Mesenchymal stem cell (in vitro differentiated cells and primary cell): ENCODE measurements around the gene SLC25A26.
"Not testable (repeated sequence)": the region's sequence is repeated elsewhere in the genome, so short reads cannot be mapped to it uniquely, and the experiment has no call there.

Experiments
- DNase-seq: peaks from one replicate; pipeline ENCODE4 v3.0.0-alpha.2; 2013
- H2AFZ ChIP-seq: one replicate; pipeline ENCODE4 v1.6.1; 2013; ENCODE audit warnings: low read depth, mild to moderate bottlenecking, control low read depth, inconsistent platforms, low read length, moderate library complexity
- H2AK5ac ChIP-seq: 2 replicates; pipeline ENCODE4 v1.6.1; 2013; ENCODE audit warnings: low read length, moderate library complexity, mild to moderate bottlenecking, inconsistent platforms; ENCODE audit not compliant: severe bottlenecking
- H2BK120ac ChIP-seq: one replicate; pipeline ENCODE4 v1.6.1; 2013; ENCODE audit warnings: low read depth, mild to moderate bottlenecking, inconsistent platforms, low read length, moderate library complexity
- H2BK12ac ChIP-seq, 2 experiments: one replicate each; pipeline ENCODE4 v1.6.1; 2013; ENCODE audit warnings: inconsistent platforms in 2 of 2, low read length in 2 of 2, mild to moderate bottlenecking in 2 of 2, moderate library complexity in 2 of 2, control low read depth in 1 of 2
- H2BK15ac ChIP-seq: one replicate; pipeline ENCODE4 v1.6.1; 2013; ENCODE audit warnings: mild to moderate bottlenecking, low read depth, inconsistent platforms; ENCODE audit not compliant: poor library complexity, severe bottlenecking
- H2BK5ac ChIP-seq: 2 replicates; pipeline ENCODE4 v1.6.1; 2013; ENCODE audit warnings: low read depth, mild to moderate bottlenecking, low read length, control low read depth, inconsistent platforms; ENCODE audit not compliant: poor library complexity, severe bottlenecking
- H3K14ac ChIP-seq, 2 experiments: one replicate each; pipeline ENCODE4 v1.6.1; 2013; ENCODE audit warnings: inconsistent platforms in 2 of 2, low read length in 2 of 2, control low read depth in 1 of 2, mild to moderate bottlenecking in 1 of 2, moderate library complexity in 1 of 2
- H3K18ac ChIP-seq, 2 experiments: one replicate each; pipeline ENCODE4 v1.6.1; 2013; ENCODE audit warnings: inconsistent platforms in 2 of 2, low read length in 2 of 2, control low read depth in 1 of 2, low read depth in 1 of 2, mild to moderate bottlenecking in 1 of 2
- H3K23ac ChIP-seq, 2 experiments: one replicate each; pipeline ENCODE4 v1.6.1; 2013; ENCODE audit warnings: inconsistent platforms in 2 of 2, low read length in 2 of 2, mild to moderate bottlenecking in 2 of 2, moderate library complexity in 2 of 2, control low read depth in 1 of 2
- H3K27ac ChIP-seq: 2 replicates; pipeline ENCODE4 v1.5.1; 2013; ENCODE audit warnings: mild to moderate bottlenecking, moderate library complexity, low read length, control low read depth, inconsistent platforms; ENCODE audit not compliant: poor library complexity, severe bottlenecking
- H3K27me3 ChIP-seq, 2 experiments: 2 replicates each; pipeline versions ENCODE4 v1.6.1 to v1.7.0; 2013; ENCODE audit warnings: low read length in 2 of 2, mild to moderate bottlenecking in 2 of 2, moderate library complexity in 2 of 2, control low read depth in 1 of 2, inconsistent platforms in 1 of 2; ENCODE audit not compliant: control insufficient read depth in 1 of 2, insufficient read depth in 1 of 2
- H3K36me3 ChIP-seq, 2 experiments: 2 replicates each; pipeline versions ENCODE4 v1.6.1 to v1.7.0; 2013; ENCODE audit warnings: low read length in 2 of 2, control low read depth in 1 of 2, inconsistent platforms in 1 of 2, low read depth in 1 of 2, mild to moderate bottlenecking in 1 of 2; ENCODE audit not compliant: insufficient read depth in 2 of 2, control insufficient read depth in 1 of 2
- H3K4ac ChIP-seq, 2 experiments: one replicate each; pipeline ENCODE4 v1.6.1; 2013; ENCODE audit warnings: inconsistent platforms in 2 of 2, low read length in 2 of 2, mild to moderate bottlenecking in 2 of 2, moderate library complexity in 2 of 2, control low read depth in 1 of 2, low read depth in 1 of 2
- H3K4me1 ChIP-seq: 2 replicates; pipeline ENCODE4 v1.6.1; 2013; ENCODE audit warnings: low read depth, low read length, control low read depth; ENCODE audit not compliant: control insufficient read depth, insufficient read depth
- H3K4me2 ChIP-seq: 2 replicates; pipeline ENCODE4 v1.6.1; 2013; ENCODE audit warnings: low read length, mild to moderate bottlenecking, inconsistent platforms; ENCODE audit not compliant: poor library complexity, severe bottlenecking
- H3K4me3 ChIP-seq, 2 experiments: 2 replicates each; pipeline versions ENCODE4 v1.5.1 to v1.7.0; 2013; ENCODE audit warnings: low read length in 2 of 2, mild to moderate bottlenecking in 2 of 2, control low read depth in 1 of 2, low read depth in 1 of 2; ENCODE audit not compliant: insufficient read depth in 1 of 2
- H3K79me1 ChIP-seq: replicated peaks from 2 replicates; pipeline ENCODE4 v1.6.1; 2013; ENCODE audit warnings: mild to moderate bottlenecking, control low read depth, low read length, inconsistent platforms; ENCODE audit not compliant: poor library complexity, severe bottlenecking
- H3K9ac ChIP-seq: 2 replicates; pipeline ENCODE4 v1.7.0; 2013; ENCODE audit warnings: mild to moderate bottlenecking, low read length, moderate library complexity
- H3K9me3 ChIP-seq: 2 replicates; pipeline ENCODE4 v1.7.0; 2013; ENCODE audit warnings: mild to moderate bottlenecking, low read length; ENCODE audit not compliant: control insufficient read depth
- H4K8ac ChIP-seq: one replicate; pipeline ENCODE4 v1.6.1; 2013; ENCODE audit warnings: inconsistent platforms, mild to moderate bottlenecking, low read length, moderate library complexity
- H4K91ac ChIP-seq: one replicate; pipeline ENCODE4 v1.6.1; 2013; ENCODE audit warnings: mild to moderate bottlenecking, low read length, inconsistent platforms
- WGBS: methylation state at CpG from one replicate; pipeline ENCODE4 v1.1.7; 2013; ENCODE audit warnings: mixed read lengths; 5-methylcytosine and 5-hydroxymethylcytosine counted together

Gene SLC25A26

DNA sequence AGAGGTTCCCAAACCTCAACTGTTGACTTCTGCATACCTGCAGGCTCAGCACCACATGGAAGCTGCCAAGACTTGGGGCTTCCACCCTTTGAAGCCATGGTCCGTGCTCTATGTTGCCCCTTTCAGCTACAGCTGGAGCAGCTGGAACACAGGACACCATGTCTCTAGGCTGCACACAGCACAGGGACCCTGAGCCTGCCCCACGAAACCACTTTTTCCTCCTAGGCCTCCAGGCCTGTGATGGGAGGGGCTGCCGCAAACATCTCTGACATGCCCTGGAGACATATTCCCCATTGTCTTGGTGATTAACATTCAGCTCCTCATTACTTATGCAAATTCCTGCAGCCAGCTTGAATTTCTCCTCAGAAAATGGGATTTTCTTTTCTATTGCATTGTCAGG is 201.1 kb downstream of the SLC25A26 start:
- 98% methylated on average over 3 of the region's 3 CpGs for WGBS
- not testable (repeated sequence) for H3K27me3 ChIP-seq, H2BK15ac ChIP-seq, H3K4ac ChIP-seq, H2AFZ ChIP-seq, H3K4me3 ChIP-seq, H3K23ac ChIP-seq, H2AK5ac ChIP-seq, H2BK5ac ChIP-seq, H2BK12ac ChIP-seq, H2BK120ac ChIP-seq, H4K8ac ChIP-seq, H3K18ac ChIP-seq, H3K9ac ChIP-seq, H3K9me3 ChIP-seq, H4K91ac ChIP-seq, H3K4me2 ChIP-seq, H3K27ac ChIP-seq, H3K14ac ChIP-seq, DNase-seq
- Histone ChIP-seq H3K36me3 (peaks cover 4 to 20% of the 10 kb centered on the region in 2 experiments), H3K79me1 (peaks cover 26% of the 10 kb centered on the region), H3K4me1 (peaks cover 17% of the 10 kb centered on the region)

- WGBS, result 28% methylated on average over 3 of the region's 3 CpGs
Observed at GRCh38 chr3:66423791-66424190, 203.0 kb downstream of the SLC25A26 start.

DNA sequence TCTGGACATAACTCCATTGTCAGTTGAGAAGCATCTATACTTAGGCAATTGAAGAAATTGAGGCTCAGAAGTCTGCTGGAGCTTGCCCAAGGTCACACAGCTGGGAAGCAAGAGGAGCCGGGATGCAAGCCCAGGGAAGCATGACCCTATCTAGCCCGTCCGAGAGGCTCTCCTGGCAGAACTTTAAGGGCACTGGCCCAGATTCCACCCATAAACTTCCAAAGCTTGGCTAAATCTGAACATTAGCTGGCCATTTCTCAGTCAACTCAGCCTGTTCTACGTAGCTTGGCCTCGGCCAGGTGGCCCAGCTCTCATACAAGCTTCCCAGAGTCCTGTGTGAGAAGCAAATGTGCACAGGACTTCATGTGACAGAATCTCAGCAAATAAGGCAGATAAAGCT is 204.2 kb downstream of the SLC25A26 start:
- Histone ChIP-seq H3K4ac (no peak overlapping the region), H4K8ac (no peak overlapping the region), H3K4me3 (no peak overlapping the region), H3K4me2 (no peak overlapping the region), H2AFZ (no peak overlapping the region), H3K79me1 (peaks cover 10% of the 10 kb centered on the region), H3K27me3 (no peaks in the 10 kb centered on the region), H3K9ac (no peak overlapping the region), H3K18ac (no peak overlapping the region), H3K36me3 (peaks cover 4 to 8% of the 10 kb centered on the region in 2 experiments), H4K91ac (no peak overlapping the region), H3K23ac (no peak overlapping the region), H2BK5ac (no peak overlapping the region), H3K27ac (peak overlapping the region; percentile 8), H3K14ac (no peak overlapping the region), H2AK5ac (peak overlapping the region; percentile 28), H2BK12ac (peak overlapping the region in 1 of 2 experiments; percentile 23), H2BK15ac (no peak overlapping the region), H3K9me3 (no peaks in the 10 kb centered on the region), H2BK120ac (no peak overlapping the region), H3K4me1 (peaks cover 17% of the 10 kb centered on the region)
- 96% methylated on average over 5 of the region's 5 CpGs for WGBS
- DNase-seq, result no peak

More at GRCh38 chr3:66423791-66424190, 203.0 kb downstream of the SLC25A26 start:
- Histone ChIP-seq H4K8ac (no peak overlapping the region), H3K4me2 (no peak overlapping the region), H3K9ac (peak overlapping the region; percentile 40), H3K27me3 (no peaks in the 10 kb centered on the region), H3K4me1 (peaks cover 14% of the 10 kb centered on the region), H3K23ac (no peak overlapping the region), H2BK12ac (no peak overlapping the region), H2BK120ac (no peak overlapping the region), H2BK15ac (no peak overlapping the region), H3K4ac (peak overlapping the region in 1 of 2 experiments; percentile 11), H3K18ac (peak overlapping the region in 1 of 2 experiments; percentile 56), H3K9me3 (no peaks in the 10 kb centered on the region), H3K27ac (peak overlapping the region; percentile 69), H3K4me3 (no peak overlapping the region), H2AK5ac (peak overlapping the region; percentile 6), H4K91ac (no peak overlapping the region), H3K36me3 (peaks cover 4 to 15% of the 10 kb centered on the region in 2 experiments), H3K14ac (no peak overlapping the region), H2BK5ac (no peak overlapping the region), H3K79me1 (peaks cover 19% of the 10 kb centered on the region), H2AFZ (no peak overlapping the region)
- DNase-seq, result peak; percentile 85

DNA sequence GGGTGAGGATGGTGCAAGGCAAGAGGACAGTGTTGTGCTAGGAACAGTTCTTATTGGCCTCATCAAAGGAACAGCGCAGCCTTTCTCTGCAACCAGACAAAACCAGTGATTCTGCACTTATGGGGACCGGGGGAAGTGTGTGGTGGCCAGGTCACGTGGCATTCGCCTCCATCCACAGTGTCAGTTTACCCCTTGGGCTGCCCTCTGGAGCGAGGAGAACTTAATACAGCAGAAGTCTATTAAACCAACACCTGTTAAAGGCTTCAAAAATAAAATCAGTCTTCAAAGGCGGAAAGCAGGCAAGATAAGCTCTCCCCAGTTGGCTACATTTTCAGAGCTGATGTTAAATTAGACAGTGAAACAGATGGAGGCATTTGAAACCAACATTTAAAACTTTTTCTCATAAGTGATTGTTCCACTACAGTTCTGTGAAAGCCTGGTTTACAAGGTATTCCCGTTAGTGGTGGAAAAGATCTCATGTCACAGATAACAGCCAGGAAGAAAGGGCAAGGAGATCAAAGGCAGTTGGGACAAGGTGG is 204.8 kb downstream of the SLC25A26 start:
- Histone ChIP-seq H2BK5ac (no peak overlapping the region), H2AK5ac (peak overlapping the region; percentile 28), H4K91ac (no peak overlapping the region), H2BK120ac (no peak overlapping the region), H3K4ac (no peak overlapping the region), H4K8ac (no peak overlapping the region), H3K4me2 (no peak overlapping the region), H2BK15ac (no peak overlapping the region), H3K23ac (no peak overlapping the region), H3K27ac (no peak overlapping the region), H3K4me1 (peaks cover 22% of the 10 kb centered on the region), H3K18ac (peak overlapping the region in 1 of 2 experiments; percentile 55), H3K27me3 (no peaks in the 10 kb centered on the region), H3K14ac (no peak overlapping the region), H3K9me3 (no peaks in the 10 kb centered on the region), H2AFZ (no peak overlapping the region), H3K36me3 (peaks cover 0 to 11% of the 10 kb centered on the region in 2 experiments), H3K4me3 (no peak overlapping the region), H3K79me1 (peaks cover 7% of the 10 kb centered on the region), H2BK12ac (no peak overlapping the region), H3K9ac (no peak overlapping the region)
- WGBS, result 92% methylated on average over 6 of the region's 7 CpGs
- DNase-seq, result no peak
